ENCODE data around the gene STAT5A. TPM values are rescaled to one million over a fixed set of nuclear protein-coding genes. Genes with fewer than 3 reads are reported as not detected.

The STAT5A gene
- total RNA-seq, 1 experiment from 2014 or later, result 6.4 TPM

- Mint-ChIP-seq H3K27me3 (ENCODE audit: low read depth) (no peaks in the 10 kb centered on the region), H3K4me3 (no peak overlapping the region), H3K27ac (peak overlapping the region in 1 of 3 experiments; percentile 80; a peak in 2 of 7 replicates), H3K36me3 (ENCODE audit: insufficient read depth in 1 of 3, low read depth in 3 of 3) (peaks cover 52 to 82% (median 64%) of the 10 kb centered on the region in 3 experiments), H3K4me1 (peaks cover 19 to 22% of the 10 kb centered on the region in 2 experiments), H3K9me3 (no peaks in the 10 kb centered on the region)
- Histone ChIP-seq H2AK5ac (ENCODE audit: insufficient read length, low read length) (no peak overlapping the region), H3K14ac (ENCODE audit: insufficient read depth, low read length) (no peak overlapping the region), H4K5ac (ENCODE audit: insufficient read length, low read depth, low read length) (no peak overlapping the region), H2BK5ac (ENCODE audit: insufficient read length, low read length) (no peak overlapping the region), H3K56ac (ENCODE audit: insufficient read length, low read depth, low read length) (no peak overlapping the region), H3K27me3 (ENCODE audit: insufficient read depth, low read length) (no peaks in the 10 kb centered on the region), H3K9ac (ENCODE audit: extremely low read depth, insufficient read length, low read length) (no peak overlapping the region), H3K27ac (ENCODE audit: insufficient read length, low read depth, low read length) (no peak overlapping the region), H2BK12ac (ENCODE audit: insufficient read length, low read depth, low read length) (no peak overlapping the region), H2AFZ (ENCODE audit: low read length) (no peak overlapping the region), H3K79me2 (ENCODE audit: insufficient read depth, low read length) (no peaks in the 10 kb centered on the region), H3K4me2 (ENCODE audit: insufficient read depth, insufficient read length, low read length) (no peak overlapping the region), H2BK20ac (ENCODE audit: low read depth, low read length, poor library complexity, severe bottlenecking) (no peak overlapping the region), H3K23me2 (ENCODE audit: insufficient read length, low read depth, low read length, poor library complexity, severe bottlenecking) (no peaks in the 10 kb centered on the region), H3K23ac (ENCODE audit: insufficient read length, low read depth, low read length) (no peak overlapping the region), H3K18ac (ENCODE audit: insufficient read length, low read depth, low read length) (no peak overlapping the region), H2BK120ac (ENCODE audit: low read depth, low read length, poor library complexity, severe bottlenecking) (no peak overlapping the region), H4K91ac (ENCODE audit: insufficient read length, low read depth, low read length) (no peak overlapping the region), H3T11ph (ENCODE audit: low read length) (no peak overlapping the region), H2BK15ac (ENCODE audit: low read depth, low read length) (no peak overlapping the region), H3K4me1 (ENCODE audit: insufficient read depth, low read length) (no peaks in the 10 kb centered on the region), H4K8ac (replicated peaks; ENCODE audit: insufficient read length, low read depth, low read length) (no peak overlapping the region), H3K79me1 (ENCODE audit: insufficient read depth, low read depth, low read length, poor library complexity, severe bottlenecking) (no peaks in the 10 kb centered on the region), H3K9me3 (ENCODE audit: control insufficient read depth, low read depth, low read length) (no peaks in the 10 kb centered on the region), H3K4ac (ENCODE audit: low read depth, low read length) (no peak overlapping the region), H4K20me1 (ENCODE audit: control insufficient read depth, insufficient read depth, insufficient read length) (no peaks in the 10 kb centered on the region)
- no CpG with 5 or more reads among the region's 10 CpGs for WGBS (ENCODE audit: extremely low coverage, insufficient read length, low lambda C conversion rate)
- TF ChIP-seq CTCF (conservative IDR thresholded peaks at IDR 0.05), result peak; percentile 100
- DNase-seq, result peak; percentile 98
These were observed 34.3 kb downstream of the STAT5A start for GRCh38 chr17:42322382-42323267.
